Thoracic aorta endothelial cell (primary cell): ENCODE measurements around the gene ERVW-1. TPM values are rescaled to one million over a fixed set of nuclear protein-coding genes. Genes with fewer than 3 reads are reported as not detected.

Source experiments
- total RNA-seq: library from RNA; depleted of rRNA; stranded (reverse); fragments of >200 nt; gene quantifications from 2 replicates; pipeline ENCODE4 v1.2.3, GENCODE V29; 2012

The ERVW-1 gene, protein sequence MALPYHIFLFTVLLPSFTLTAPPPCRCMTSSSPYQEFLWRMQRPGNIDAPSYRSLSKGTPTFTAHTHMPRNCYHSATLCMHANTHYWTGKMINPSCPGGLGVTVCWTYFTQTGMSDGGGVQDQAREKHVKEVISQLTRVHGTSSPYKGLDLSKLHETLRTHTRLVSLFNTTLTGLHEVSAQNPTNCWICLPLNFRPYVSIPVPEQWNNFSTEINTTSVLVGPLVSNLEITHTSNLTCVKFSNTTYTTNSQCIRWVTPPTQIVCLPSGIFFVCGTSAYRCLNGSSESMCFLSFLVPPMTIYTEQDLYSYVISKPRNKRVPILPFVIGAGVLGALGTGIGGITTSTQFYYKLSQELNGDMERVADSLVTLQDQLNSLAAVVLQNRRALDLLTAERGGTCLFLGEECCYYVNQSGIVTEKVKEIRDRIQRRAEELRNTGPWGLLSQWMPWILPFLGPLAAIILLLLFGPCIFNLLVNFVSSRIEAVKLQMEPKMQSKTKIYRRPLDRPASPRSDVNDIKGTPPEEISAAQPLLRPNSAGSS
- total RNA-seq, result not detected in 2 replicates

DNA sequence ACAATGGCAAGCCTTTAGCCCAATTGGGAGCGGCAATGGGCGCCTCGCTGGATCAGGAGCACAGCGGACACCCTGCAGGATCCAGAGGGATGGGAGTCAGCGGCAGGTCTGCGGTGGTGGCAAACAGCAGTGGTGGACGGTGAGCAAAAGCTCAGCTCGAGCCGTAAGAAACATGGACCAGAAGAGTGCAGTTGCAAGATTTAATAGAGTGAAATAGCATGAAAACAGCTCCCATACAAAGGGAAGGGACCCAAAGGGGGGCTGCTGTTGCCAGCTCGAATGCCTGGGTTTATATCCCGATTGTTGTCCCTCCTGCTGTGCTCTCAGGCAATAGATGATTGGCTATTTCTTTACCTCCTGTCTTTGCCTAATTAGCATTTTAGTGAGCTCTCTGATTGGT, at the start of gene ERVW-1:
Gene ERVW-1 (minus strand): TSS at position 266 of the 400 bp plus-strand sequence. CDS start 7,565 bp downstream, outside the sequence.

DNA sequence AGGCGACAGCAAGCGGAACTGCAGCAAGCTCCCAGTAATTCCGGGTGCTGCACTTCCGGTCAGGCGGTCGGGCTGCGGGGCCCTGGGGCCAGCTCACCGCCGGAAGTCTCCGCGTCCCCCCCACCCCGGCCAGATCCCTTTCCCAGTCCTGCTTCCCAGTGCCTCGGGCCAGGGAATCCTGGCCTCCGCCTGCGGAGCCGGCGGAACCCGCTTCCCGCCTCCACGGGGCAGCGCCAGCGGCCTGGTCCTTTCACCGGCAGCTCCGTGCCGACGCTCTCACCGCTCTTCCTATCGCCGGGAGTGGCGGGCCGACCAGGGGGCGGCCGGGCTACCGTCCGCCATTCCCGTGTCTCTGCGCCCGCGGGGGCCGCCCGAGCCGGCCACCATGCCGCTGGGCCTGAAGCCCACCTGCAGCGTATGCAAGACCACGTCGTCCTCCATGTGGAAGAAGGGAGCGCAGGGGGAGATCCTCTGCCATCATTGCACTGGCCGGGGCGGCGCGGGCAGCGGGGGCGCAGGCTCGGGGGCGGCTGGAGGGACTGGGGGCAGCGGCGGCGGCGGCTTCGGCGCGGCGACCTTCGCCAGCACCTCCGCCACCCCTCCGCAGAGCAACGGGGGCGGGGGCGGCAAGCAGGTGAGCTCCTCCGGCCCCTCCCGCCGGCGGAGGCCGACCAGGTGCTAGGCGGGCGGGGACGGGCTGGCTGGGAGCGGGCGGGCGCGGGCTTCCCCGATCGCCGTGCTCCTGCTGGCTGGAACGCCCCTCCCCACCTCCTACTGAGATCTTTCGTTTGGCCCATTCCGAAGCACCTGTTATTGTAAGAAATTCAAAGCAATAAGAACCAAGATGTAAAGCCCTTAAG, 30.2 kb downstream of the ERVW-1 start, which contains the start of gene GATAD1:
Gene GATAD1 (plus strand): TSS at position 138 of the 860 bp plus-strand sequence. CDS start 248 bp downstream, at position 386.

Other genes starting within 250 kb of the ERVW-1 start
- gene KRIT1, start 232.0 kb downstream of the ERVW-1 start, total RNA-seq, result 57.7 and 64.6 TPM in 2 replicates
- gene ANKIB1, start 232.0 kb downstream of the ERVW-1 start, total RNA-seq, result 52.6 and 67.3 TPM in 2 replicates
- gene GATAD1, start 30.5 kb downstream of the ERVW-1 start, total RNA-seq, result 26.7 and 29.5 TPM in 2 replicates
- gene PEX1, start 50.6 kb upstream of the ERVW-1 start, total RNA-seq, result 18.2 and 18.5 TPM in 2 replicates
- gene RBM48, start 50.8 kb upstream of the ERVW-1 start, total RNA-seq, result 11.4 and 13.6 TPM in 2 replicates
- gene FAM133B, start 112.4 kb upstream of the ERVW-1 start, total RNA-seq, result 36.6 and 41.9 TPM in 2 replicates